Stimulated activated CD8-positive, alpha-beta memory T cell treated with anti-CD3 and anti-CD28 coated beads, Interleukin-15, amount 100 ng/mL, for 24 hours (primary cell): ENCODE data around the gene FOXK2.
A peak's percentile ranks its signal among the peaks of the same experiment; 100 is the strongest.
"Not testable (repeated sequence)": the region's sequence is repeated elsewhere in the genome, so short reads cannot be mapped to it uniquely, and the experiment has no call there.

Experiments used
- DNase-seq: peaks from one replicate; pipeline ENCODE4 v3.0.0-alpha.2; 2020; ENCODE audit warnings: low read depth

Gene FOXK2

DNA sequence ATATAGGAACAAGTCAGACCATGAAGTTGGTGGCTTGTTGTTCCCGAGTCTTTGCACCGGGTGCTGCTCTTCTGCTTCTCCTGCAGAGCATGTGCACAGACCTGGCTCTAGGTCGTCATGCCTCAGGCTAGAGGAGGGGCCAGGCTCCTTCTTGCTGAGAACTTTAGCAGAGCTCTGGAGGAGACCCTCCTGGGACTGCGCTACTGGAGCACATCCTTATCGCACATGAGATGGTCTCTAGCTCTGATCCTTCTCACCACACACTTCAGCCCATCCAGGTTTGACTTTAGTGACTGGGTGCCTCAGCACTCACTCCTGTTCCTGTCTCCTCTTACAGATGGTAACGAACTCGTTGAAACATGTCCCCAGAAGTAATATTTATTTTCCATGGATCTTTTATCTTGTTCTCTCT lies 14.9 kb downstream of the FOXK2 start:
- no peak for DNase-seq

DNA sequence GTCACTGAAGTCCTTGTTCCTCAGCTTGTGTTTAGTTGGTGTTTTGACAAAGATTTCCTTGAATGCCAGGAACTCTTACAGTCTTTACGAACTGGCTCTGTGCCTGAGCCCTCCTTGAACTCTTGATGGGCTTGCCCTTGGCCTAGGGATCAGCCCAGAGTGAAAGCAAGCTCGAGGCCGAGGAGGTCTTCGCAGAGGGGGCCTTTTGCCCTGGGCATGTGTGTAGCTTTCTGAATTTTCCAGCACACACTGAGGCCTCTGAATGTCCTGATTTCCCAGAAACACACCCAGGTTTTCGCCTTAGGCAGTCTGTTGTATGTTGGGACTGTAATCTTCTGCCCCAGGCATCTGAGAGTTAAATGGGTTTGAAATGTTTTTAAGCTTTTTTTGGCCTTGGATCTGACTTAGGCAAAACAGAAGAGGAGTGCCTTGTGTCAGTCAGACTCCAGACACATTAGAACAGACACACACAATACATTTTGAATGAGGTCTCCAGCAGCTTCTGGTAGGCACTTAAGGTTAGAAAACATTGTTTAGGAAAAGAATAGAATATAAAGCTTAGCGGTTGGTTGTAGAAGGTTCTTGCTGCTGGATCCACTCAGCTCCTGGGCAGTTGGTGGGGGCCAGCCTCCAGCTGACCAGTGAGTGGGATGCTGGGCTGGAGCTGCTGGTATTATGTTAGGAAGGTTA lies 17.1 kb downstream of the FOXK2 start:
- no peak for DNase-seq

DNA sequence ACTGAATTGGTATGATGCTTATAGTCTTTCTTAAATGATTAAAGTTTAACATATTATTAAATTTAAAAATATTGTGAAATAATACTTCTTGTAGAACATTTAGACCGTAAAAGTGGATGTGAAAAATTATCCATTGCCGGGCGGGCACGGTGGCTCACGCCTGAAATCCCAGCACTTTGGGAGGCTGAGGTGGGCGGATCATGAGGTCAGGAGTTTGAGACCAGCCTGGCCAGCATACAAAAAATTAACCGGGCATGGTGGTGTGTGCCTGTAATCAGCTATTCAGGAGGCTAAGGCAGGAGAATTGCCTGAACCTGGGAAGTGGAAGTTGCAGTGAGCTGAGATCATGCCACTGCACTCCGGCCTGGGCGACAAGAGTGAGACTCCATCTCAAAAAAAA lies 17.7 kb downstream of the FOXK2 start:
- not testable (repeated sequence) for DNase-seq

- not testable (repeated sequence) for DNase-seq
Measured at GRCh38 chr17:82539076-82539475, 19.5 kb downstream of the FOXK2 start.

- no peak for DNase-seq
Measured at GRCh38 chr17:82542439-82542838, 22.9 kb downstream of the FOXK2 start.

DNA sequence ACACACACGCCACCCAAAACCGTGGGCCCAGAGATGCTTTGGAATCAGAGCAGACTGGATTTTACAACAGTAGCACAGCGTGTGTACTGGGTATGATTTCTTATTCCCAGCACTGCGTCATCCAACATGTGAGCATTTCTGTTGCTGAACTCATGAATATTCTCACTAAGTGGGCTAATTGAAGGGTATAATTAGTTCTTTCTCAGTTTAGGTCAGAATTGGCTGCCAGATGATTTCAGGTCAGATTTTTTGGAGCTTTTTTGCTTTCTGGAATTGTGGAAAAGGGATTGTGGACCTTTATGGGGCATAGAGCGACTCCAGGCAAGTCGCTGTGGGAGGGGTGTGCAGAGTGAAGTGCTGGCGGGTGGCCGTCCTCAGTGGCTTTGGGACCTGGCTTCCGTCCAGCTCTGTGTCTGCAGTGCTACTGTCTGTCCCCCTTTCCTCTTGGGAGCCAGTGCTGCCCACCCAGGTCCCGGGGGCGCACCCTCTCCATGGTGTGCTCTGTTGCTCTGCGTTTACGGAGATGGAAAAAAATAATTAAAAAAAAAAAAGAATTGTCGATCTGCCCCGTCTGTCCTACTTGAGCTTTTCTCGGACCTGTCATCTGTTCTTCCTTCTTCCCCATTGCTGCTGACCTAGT lies 25.0 kb downstream of the FOXK2 start:
- no peak for DNase-seq

- DNase-seq = no peak
Measured at GRCh38 chr17:82545071-82545462, 25.5 kb downstream of the FOXK2 start.

- DNase-seq = no peak
Measured at GRCh38 chr17:82547981-82548380, 28.4 kb downstream of the FOXK2 start.

DNA sequence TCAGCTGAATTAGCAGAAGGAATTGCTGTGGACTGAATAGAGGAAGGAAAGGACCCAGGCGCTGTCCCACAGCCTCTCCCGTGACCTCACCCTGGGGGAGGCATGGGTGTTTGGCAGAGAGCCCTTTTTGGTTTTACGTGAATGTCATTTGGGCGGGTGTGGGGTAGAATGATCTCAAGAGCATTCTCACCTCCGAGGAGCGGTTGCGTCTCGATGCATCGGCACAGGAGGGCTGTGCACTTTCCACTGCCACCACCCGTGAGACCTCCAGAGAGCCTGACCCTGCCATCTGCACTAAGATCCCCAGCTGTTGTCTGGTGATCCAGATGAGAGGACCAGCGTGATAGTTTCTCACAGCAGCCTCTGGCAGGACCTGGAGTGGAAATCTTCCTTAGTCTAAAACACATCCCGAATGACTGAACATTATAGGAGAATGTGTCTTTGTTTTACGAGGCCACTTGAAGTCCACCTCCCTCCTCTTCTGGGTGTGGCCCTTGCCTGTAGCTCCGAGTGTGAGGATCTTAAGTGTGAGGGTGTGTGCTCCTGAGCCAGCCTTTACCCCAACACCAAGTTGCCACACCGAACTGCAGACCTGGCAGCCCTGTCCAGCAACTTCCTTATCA lies 29.3 kb downstream of the FOXK2 start:
- DNase-seq = no peak

- DNase-seq = peak; percentile 35
Measured at GRCh38 chr17:82551779-82552457, 32.4 kb downstream of the FOXK2 start.

DNA sequence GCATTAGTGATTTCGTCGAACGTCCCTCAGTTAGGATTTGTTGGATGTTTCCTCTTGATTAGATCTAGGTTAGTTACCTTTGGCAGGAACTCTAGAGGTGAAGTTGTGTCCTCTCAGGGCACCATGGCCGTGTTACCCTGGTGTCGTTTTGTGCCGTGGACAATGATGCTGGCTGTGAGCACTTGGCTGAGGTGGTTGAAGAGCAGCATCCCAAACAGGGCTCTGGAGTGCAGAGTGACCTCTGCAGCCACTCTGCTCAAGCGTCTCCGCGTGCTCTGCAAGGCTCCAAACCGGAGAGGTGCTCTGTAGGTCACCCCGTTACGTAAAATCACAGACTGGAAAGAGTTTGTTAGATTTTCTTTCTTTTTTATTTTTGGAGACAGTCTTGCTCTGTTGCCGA lies 33.0 kb downstream of the FOXK2 start:
- no peak for DNase-seq

- no peak for DNase-seq
Measured at GRCh38 chr17:82553210-82553930, 33.8 kb downstream of the FOXK2 start.

GRCh38 chr17:82557510-82557909 lies 38.0 kb downstream of the FOXK2 start:
- DNase-seq = not testable (repeated sequence)

GRCh38 chr17:82559566-82560251 lies 40.2 kb downstream of the FOXK2 start:
- DNase-seq = no peak

DNA sequence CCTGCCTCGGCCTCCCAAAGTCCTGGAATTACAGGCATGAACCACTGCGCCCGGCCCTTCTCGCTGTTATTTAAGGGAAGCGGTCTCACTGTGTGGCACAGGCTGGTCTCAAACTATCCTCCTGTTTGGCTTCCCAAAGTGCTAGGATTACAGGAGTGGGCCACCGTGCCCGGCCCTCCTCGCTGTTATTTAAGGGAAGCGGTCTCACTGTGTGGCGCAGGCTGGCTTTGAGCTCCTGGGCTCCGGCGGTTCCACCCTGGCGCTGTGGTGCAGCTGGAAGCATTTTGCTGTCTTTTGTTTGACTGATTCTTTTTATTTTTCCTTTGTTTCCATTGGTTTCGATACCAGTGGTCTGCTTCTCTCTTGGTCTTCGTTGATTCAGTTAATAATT lies 40.7 kb downstream of the FOXK2 start:
- no peak for DNase-seq

- no peak for DNase-seq
Measured at GRCh38 chr17:82560802-82561428, 41.4 kb downstream of the FOXK2 start.

GRCh38 chr17:82561429-82562035 lies 42.0 kb downstream of the FOXK2 start:
- DNase-seq = no peak

DNA sequence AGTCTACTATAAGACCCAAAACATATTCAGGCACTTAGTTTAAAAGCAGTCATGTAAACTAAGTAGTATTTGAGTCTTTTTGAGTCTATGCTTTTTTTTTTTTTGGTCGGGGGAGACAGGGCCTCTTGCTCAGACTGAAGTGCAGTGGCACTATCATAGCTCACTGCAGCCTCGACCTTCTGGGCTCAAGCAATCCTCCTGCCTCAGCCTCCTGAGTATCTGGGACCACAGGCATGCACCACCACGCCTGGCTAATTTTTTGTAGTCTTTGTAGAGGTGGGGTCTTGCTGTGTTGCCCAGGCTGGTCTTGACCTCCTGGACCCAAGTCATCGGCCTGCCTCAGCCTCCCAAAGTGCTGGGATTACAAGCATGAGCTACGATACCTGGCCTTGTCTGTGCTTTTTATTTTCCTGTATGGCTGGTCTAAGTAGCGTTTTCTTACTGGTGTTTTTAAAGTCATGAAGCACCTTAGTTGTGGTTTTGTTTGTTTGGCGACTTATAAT lies 43.2 kb downstream of the FOXK2 start:
- DNase-seq = not testable (repeated sequence)

GRCh38 chr17:82563318-82563717 lies 43.8 kb downstream of the FOXK2 start:
- DNase-seq = no peak

- not testable (repeated sequence) for DNase-seq
Measured at GRCh38 chr17:82563745-82564144, 44.2 kb downstream of the FOXK2 start.
